ENCODE data around the gene PCDH19.

The PCDH19 gene

DNA sequence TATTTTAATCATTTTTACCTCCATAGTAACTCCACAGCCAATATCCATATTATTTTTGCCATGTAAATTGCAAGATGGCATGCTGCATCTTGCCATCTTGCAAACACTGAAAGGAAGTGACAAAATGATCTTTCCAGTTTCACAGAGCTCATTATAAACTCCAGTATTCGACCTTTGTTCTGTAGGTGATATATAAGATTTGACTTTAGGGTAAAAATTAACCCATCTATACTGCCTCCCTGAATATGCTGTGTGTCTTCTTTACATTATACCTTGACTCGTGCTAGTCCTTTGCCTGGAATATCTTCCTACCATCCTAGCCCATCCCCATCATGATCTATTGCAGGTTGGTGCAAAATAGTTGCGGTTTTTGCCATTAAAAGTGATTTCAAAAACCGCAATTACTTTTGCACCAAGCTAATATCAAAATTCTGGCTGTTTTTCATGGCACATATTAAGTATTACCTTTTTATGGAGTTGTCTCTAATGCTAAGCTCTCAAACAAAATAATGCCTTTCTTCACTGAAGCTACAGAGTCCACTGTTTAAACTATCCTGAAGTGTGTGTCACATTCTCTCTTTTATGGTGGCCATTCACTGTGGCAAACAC, 161.1 kb downstream of the PCDH19 start:
- H4K12ac ChIP-seq (ENCODE audit: low read depth, low read length), result no peak overlapping the region
- no peak overlapping the region for H3K4me2 ChIP-seq (ENCODE audit: low read length)
- H3K9me3 ChIP-seq (ENCODE audit: insufficient read depth, low read depth, low read length), result no peaks in the 10 kb centered on the region
- no peak overlapping the region for H2BK12ac ChIP-seq (ENCODE audit: low read length)
- H3K27me3 ChIP-seq (ENCODE audit: insufficient read depth, low read length), result no peaks in the 10 kb centered on the region
- H3K9ac ChIP-seq (ENCODE audit: low read length), result no peak overlapping the region
- no peak overlapping the region for H3K4ac ChIP-seq (ENCODE audit: low read depth, low read length)
- no peak overlapping the region for H3K4me3 ChIP-seq (ENCODE audit: low read depth, low read length)
- H4K91ac ChIP-seq (ENCODE audit: low read depth, low read length), result no peak overlapping the region
- H3K18ac ChIP-seq (ENCODE audit: low read length), result no peak overlapping the region
- H3K27ac ChIP-seq (ENCODE audit: low read depth, low read length), result no peak overlapping the region
- no peak overlapping the region for H2AK5ac ChIP-seq (ENCODE audit: low read length)
- H2BK120ac ChIP-seq (ENCODE audit: insufficient read depth, low read length, poor library complexity), result no peak overlapping the region
- no peaks in the 10 kb centered on the region for H3K4me1 ChIP-seq (ENCODE audit: control insufficient read depth in 1 of 2, insufficient read depth in 2 of 2, low read length in 2 of 2)
- H3K23ac ChIP-seq (ENCODE audit: low read length), result no peak overlapping the region
- no peak overlapping the region for H2AFZ ChIP-seq (ENCODE audit: insufficient read depth, low read length, poor library complexity)
- no CpG with 5 or more reads among the region's 4 CpGs for WGBS (ENCODE audit: extremely low coverage, insufficient coverage, insufficient read length)
- H3K36me3 ChIP-seq (ENCODE audit: control insufficient read depth in 1 of 2, insufficient read depth in 2 of 2, low read length in 2 of 2), result no peaks in the 10 kb centered on the region
- no peaks in the 10 kb centered on the region for H3K79me1 ChIP-seq (ENCODE audit: low read length)
- H3K79me2 ChIP-seq (ENCODE audit: control insufficient read depth, insufficient read depth, low read length, poor library complexity), result no peaks in the 10 kb centered on the region
- no peak overlapping the region for H4K8ac ChIP-seq (ENCODE audit: low read depth, low read length)
- no peak overlapping the region for H2BK5ac ChIP-seq (ENCODE audit: low read depth, low read length, poor library complexity)
- no peak overlapping the region for H3K14ac ChIP-seq (ENCODE audit: low read length)
- no peak for DNase-seq

- H2AFZ ChIP-seq (ENCODE audit: insufficient read depth, low read length, poor library complexity), result no peak overlapping the region
- H3K79me2 ChIP-seq (ENCODE audit: control insufficient read depth, insufficient read depth, low read length, poor library complexity), result no peaks in the 10 kb centered on the region
- DNase-seq, result no peak
- no peak overlapping the region for H2AK5ac ChIP-seq (ENCODE audit: low read length)
- H2BK120ac ChIP-seq (ENCODE audit: insufficient read depth, low read length, poor library complexity), result no peak overlapping the region
- H3K27ac ChIP-seq (ENCODE audit: low read depth, low read length), result no peak overlapping the region
- no peak overlapping the region for H4K91ac ChIP-seq (ENCODE audit: low read depth, low read length)
- H3K18ac ChIP-seq (ENCODE audit: low read length), result no peak overlapping the region
- H3K79me1 ChIP-seq (ENCODE audit: low read length), result no peaks in the 10 kb centered on the region
- H3K23ac ChIP-seq (ENCODE audit: low read length), result no peak overlapping the region
- no peak overlapping the region for H3K4me2 ChIP-seq (ENCODE audit: low read length)
- H4K8ac ChIP-seq (ENCODE audit: low read depth, low read length), result no peak overlapping the region
- no peak overlapping the region for H3K9ac ChIP-seq (ENCODE audit: low read length)
- no peak overlapping the region for H3K4ac ChIP-seq (ENCODE audit: low read depth, low read length)
- no peak overlapping the region for H2BK12ac ChIP-seq (ENCODE audit: low read length)
- H3K4me3 ChIP-seq (ENCODE audit: low read depth, low read length), result no peak overlapping the region
- no peaks in the 10 kb centered on the region for H3K4me1 ChIP-seq (ENCODE audit: control insufficient read depth in 1 of 2, insufficient read depth in 2 of 2, low read length in 2 of 2)
- no peaks in the 10 kb centered on the region for H3K27me3 ChIP-seq (ENCODE audit: insufficient read depth, low read length)
- H4K12ac ChIP-seq (ENCODE audit: low read depth, low read length), result no peak overlapping the region
- H3K14ac ChIP-seq (ENCODE audit: low read length), result no peak overlapping the region
- H2BK5ac ChIP-seq (ENCODE audit: low read depth, low read length, poor library complexity), result no peak overlapping the region
- H3K36me3 ChIP-seq (ENCODE audit: control insufficient read depth in 1 of 2, insufficient read depth in 2 of 2, low read length in 2 of 2), result no peaks in the 10 kb centered on the region
- no peaks in the 10 kb centered on the region for H3K9me3 ChIP-seq (ENCODE audit: insufficient read depth, low read depth, low read length)
These were observed 162.2 kb downstream of the PCDH19 start for GRCh38 chrX:100247826-100248225.

DNA sequence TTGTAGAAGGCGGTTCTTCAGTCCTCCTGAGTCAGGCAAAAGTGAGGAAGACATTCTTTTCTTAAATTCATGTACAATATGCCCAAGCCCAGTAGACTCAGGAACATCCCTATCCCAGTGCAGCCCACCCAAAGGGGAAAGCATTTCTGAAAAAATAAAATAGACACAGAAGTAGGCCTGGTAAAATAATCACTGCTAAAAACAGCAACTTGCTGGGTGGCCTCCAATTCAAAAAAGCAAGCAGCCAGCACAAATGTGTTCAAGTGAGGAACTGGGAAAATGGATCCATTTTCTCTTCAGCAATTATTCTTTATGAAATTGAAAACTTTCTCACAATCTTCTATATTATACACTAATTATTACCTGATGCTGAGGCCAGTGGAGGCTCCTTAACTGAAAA, 165.4 kb downstream of the PCDH19 start:
- Histone ChIP-seq H3K27me3 (ENCODE audit: insufficient read depth, low read length) (no peaks in the 10 kb centered on the region), H3K4me3 (ENCODE audit: low read depth, low read length) (no peak overlapping the region), H2BK12ac (ENCODE audit: low read length) (no peak overlapping the region), H2AFZ (ENCODE audit: insufficient read depth, low read length, poor library complexity) (no peak overlapping the region), H4K91ac (ENCODE audit: low read depth, low read length) (no peak overlapping the region), H4K8ac (ENCODE audit: low read depth, low read length) (no peak overlapping the region), H3K27ac (ENCODE audit: low read depth, low read length) (no peak overlapping the region), H3K9ac (ENCODE audit: low read length) (no peak overlapping the region), H3K9me3 (ENCODE audit: insufficient read depth, low read depth, low read length) (no peaks in the 10 kb centered on the region), H4K12ac (ENCODE audit: low read depth, low read length) (no peak overlapping the region), H3K4me2 (ENCODE audit: low read length) (no peak overlapping the region), H3K79me2 (ENCODE audit: control insufficient read depth, insufficient read depth, low read length, poor library complexity) (no peaks in the 10 kb centered on the region), H3K14ac (ENCODE audit: low read length) (no peak overlapping the region), H3K79me1 (ENCODE audit: low read length) (no peaks in the 10 kb centered on the region), H2AK5ac (ENCODE audit: low read length) (no peak overlapping the region), H3K23ac (ENCODE audit: low read length) (no peak overlapping the region), H3K4ac (ENCODE audit: low read depth, low read length) (no peak overlapping the region), H3K18ac (ENCODE audit: low read length) (no peak overlapping the region), H2BK120ac (ENCODE audit: insufficient read depth, low read length, poor library complexity) (no peak overlapping the region), H3K36me3 (ENCODE audit: control insufficient read depth in 1 of 2, insufficient read depth in 2 of 2, low read length in 2 of 2) (no peaks in the 10 kb centered on the region), H2BK5ac (ENCODE audit: low read depth, low read length, poor library complexity) (no peak overlapping the region), H3K4me1 (ENCODE audit: control insufficient read depth in 1 of 2, insufficient read depth in 2 of 2, low read length in 2 of 2) (no peaks in the 10 kb centered on the region)
- no peak for DNase-seq
- no CpG with 5 or more reads among the region's 1 CpG for WGBS (ENCODE audit: extremely low coverage, insufficient coverage, insufficient read length)
